Adrenal gland (tissue), 12 donors: ENCODE data around the gene DCXR. TPM values are rescaled to one million over a fixed set of nuclear protein-coding genes. Genes with fewer than 3 reads are reported as not detected.
A peak's percentile ranks its signal among the peaks of the same experiment; 100 is the strongest.

Source experiments
- DNase-seq, 7 donors: peaks; one replicate each; pipeline ENCODE4 v3.0.0-alpha.2; 2019 to 2020
- H3K27ac ChIP-seq, 5 donors: fragments of 200-600 bp; sonication (generic) in 4 of 5; 1 replicate in 3 of 5; 2 replicates in 2 of 5; pipeline versions ENCODE4 v1.5.1 to v1.8.0; 2016 to 2020; ENCODE audit warnings: mild to moderate bottlenecking in 1 of 5
- H3K27me3 ChIP-seq: fragments of 200-600 bp; 2 replicates; pipeline ENCODE4 v1.8.0; 2021
- H3K36me3 ChIP-seq, 2 donors: fragments of 200-600 bp; replicated peaks in 1 of 2; 1 replicate in 1 of 2; 2 replicates in 1 of 2; pipeline versions ENCODE4 v1.5.1 to v1.8.0; 2018 to 2022
- H3K4me1 ChIP-seq, 2 donors: fragments of 200-600 bp; replicated peaks in 1 of 2; 1 replicate in 1 of 2; 2 replicates in 1 of 2; pipeline versions ENCODE4 v1.5.1 to v1.8.0; 2018 to 2021
- H3K4me3 ChIP-seq, 4 donors: fragments of 200-600 bp; sonication (generic) in 3 of 4; one replicate each; pipeline ENCODE4 v1.5.1; 2016 to 2018
- H3K9me3 ChIP-seq, 3 donors: fragments of 200-600 bp; sonication (generic) in 1 of 3; replicated peaks in 1 of 3; 1 replicate in 2 of 3; 2 replicates in 1 of 3; pipeline versions ENCODE4 v1.5.1 to v1.8.0; 2016 to 2021
- POLR2A ChIP-seq, 2 donors: fragments of 450-650 bp; IDR thresholded peaks; one replicate each; pipeline ENCODE4 v1.6.1; 2017; ENCODE audit warnings: antibody characterized with exemption in 2 of 2, mild to moderate bottlenecking in 2 of 2, moderate library complexity in 1 of 2
- WGBS, 4 donors: extraction: QIAGEN DNeasy Blood & Tissue Kit in 2 of 4; methylation state at CpG; one replicate each; pipeline versions ENCODE4 v1.1.5 to v1.1.7; 2013 to 2017; 5-methylcytosine and 5-hydroxymethylcytosine counted together
- intact Hi-C, 2 donors: fragments of 100-400 bp; cut with DNase I; formaldehyde crosslinking; loops; one replicate each; pipeline versions ENCODE4 v1.14.1 to v1.15.0; 2022 to 2023
- polyA plus RNA-seq, 3 donors: library from polyadenylated mRNA; stranded (reverse); fragments of 200-250 nt in 2 of 3; fragments of 350-450 nt in 1 of 3; fragmentation: Illumina TruSeq in 1 of 3; extraction: RNeasy Lipid Tissue Mini Kit (QIAGEN cat#74804) in 1 of 3; gene quantifications; one replicate each; pipeline ENCODE4 v1.2.3, GENCODE V29; 2013 to 2014
- total RNA-seq, 9 donors: library from RNA; depleted of rRNA in 4 of 9; stranded (reverse); fragments of >200 nt in 4 of 9; fragments of 120-200 nt in 1 of 9; fragmentation: NEBNext Ultra II Directional in 1 of 9; extraction: Animal tissue kit (Norgen Biotek cat#: 25700) in 1 of 9; gene quantifications; one replicate each; pipeline versions ENCODE4 v1.1.0 to v1.2.4, GENCODE V29; 2013 to 2023
- TF ChIP-seq, protein P1 (sequence below), 6 experiments: fragments of 450-650 bp in 4 of 6; fragments of 200-600 bp in 2 of 6; sonication (generic) in 1 of 6; IDR thresholded peaks; 1 replicate in 5 of 6; 2 replicates in 1 of 6; pipeline versions ENCODE4 v1.5.1 to v1.8.0; 2016 to 2021; ENCODE audit warnings: antibody characterized with exemption in 6 of 6, mild to moderate bottlenecking in 2 of 6, moderate library complexity in 1 of 6
- donor health status: healthy with polysubstance abuse.
- donor health status: Bipolar disorder and iron deficiency.
- donor health status: DM: yes; HTN: yes; CAD: no.
- donor health status: DM: no; HTN: no; CAD: no.
- donor health status: DM: no; HTN: no; CAD: no.
- donor health status: DM: yes; HTN: yes; CAD: no.

DCXR gene
- total and polyA plus RNA-seq, 12 donors: 66.9 to 183 (median 104) TPM

DNA sequence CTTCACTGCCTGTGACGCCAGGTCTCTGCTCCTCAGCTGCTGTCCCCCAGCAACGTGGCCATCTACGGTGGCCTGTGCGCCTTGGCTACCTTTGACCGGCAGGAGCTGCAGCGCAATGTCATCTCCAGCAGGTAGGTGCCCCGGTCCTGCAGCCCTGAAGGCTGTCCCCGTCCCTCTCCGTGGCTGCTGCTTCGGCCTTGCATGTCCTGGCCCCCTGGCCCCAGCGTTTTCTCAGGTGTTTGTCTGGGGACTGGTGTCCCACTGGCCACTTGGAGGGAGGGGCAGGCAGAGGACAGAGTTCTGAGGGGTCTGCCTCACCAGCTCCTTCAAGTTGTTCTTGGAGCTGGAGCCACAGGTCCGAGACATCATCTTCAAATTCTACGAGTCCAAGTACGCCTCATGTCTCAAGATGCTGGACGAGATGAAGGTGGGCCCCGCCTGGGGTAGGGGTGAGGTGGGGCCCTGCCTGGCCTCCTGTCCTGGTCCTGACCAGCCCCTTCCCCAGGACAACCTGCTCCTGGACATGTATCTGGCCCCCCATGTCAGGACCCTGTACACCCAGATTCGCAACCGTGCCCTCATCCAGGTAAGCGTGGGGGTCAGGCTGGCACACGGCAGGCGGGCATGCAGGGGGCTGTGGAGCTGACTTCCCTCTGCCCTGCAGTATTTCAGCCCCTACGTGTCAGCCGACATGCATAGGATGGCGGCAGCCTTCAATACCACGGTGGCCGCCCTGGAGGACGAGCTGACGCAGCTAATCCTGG, 18.6 kb upstream of the DCXR start:
- DNase-seq: peak in 2 of 7 donors; percentile 8 to 14
- no peak for TF ChIP-seq POLR2A (IDR thresholded peaks at IDR 0.05)
- TF ChIP-seq, protein P1, sequence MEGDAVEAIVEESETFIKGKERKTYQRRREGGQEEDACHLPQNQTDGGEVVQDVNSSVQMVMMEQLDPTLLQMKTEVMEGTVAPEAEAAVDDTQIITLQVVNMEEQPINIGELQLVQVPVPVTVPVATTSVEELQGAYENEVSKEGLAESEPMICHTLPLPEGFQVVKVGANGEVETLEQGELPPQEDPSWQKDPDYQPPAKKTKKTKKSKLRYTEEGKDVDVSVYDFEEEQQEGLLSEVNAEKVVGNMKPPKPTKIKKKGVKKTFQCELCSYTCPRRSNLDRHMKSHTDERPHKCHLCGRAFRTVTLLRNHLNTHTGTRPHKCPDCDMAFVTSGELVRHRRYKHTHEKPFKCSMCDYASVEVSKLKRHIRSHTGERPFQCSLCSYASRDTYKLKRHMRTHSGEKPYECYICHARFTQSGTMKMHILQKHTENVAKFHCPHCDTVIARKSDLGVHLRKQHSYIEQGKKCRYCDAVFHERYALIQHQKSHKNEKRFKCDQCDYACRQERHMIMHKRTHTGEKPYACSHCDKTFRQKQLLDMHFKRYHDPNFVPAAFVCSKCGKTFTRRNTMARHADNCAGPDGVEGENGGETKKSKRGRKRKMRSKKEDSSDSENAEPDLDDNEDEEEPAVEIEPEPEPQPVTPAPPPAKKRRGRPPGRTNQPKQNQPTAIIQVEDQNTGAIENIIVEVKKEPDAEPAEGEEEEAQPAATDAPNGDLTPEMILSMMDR (IDR thresholded peaks at IDR 0.05): no peak
- WGBS, 4 donors: 88 to 94% (median 89%) methylated on average over 8 to 28 of the region's 28 CpGs
- Histone ChIP-seq H3K4me3 (no peak overlapping the region), H3K9me3 (no peaks in the 10 kb centered on the region), H3K4me1 (peaks cover 20 to 28% of the 10 kb centered on the region in 2 donors), H3K27me3 (no peaks in the 10 kb centered on the region), H3K27ac (no peak overlapping the region), H3K36me3 (peaks cover 0 to 79% of the 10 kb centered on the region in 2 donors)
- intact Hi-C loops: no loop called here

DNA sequence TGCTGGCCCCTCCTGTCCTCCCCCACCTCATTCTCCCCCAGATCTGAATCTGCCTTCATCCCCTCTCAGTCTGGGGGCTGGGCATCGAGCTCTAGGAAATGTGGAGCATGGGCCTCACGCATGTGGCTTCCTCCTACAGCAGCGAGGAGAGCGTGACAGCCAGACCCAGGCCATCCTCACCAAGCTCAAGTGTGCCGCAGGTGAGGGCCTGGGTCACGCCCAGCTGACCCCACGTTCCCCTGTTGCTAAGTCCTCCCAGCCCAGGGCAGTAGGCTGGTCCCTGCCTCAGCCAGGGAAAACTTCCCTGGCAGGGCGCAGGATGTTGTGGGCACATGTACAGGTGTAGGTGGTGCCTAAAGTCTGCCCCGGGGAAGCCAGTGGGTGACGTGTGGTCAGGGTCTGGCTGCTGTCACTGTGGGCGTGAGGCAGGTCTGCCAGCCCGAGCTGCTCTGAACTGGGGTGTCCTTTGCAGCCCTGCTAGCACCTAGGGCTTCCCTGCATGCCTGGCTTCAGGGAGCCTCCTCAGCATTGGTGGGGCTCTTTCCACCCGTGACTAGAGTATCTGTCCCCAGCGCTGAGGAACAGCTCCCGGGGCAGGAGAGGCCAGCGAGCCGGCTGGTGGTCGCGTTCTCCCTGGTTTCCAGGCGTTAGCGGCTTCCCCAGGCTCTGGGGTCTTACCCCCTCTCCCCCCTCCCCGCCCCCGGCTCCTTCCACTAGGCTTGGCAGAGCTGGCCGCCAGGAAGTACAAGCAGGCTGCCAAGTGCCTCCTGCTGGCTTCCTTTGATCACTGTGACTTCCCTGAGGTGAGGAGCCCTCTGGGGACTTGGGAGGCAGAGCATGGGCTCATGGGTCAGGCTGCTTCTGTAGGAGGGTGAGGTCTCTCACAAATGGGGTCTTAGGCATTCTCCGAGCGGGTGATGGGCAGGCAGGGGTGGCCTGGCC, 17.8 kb upstream of the DCXR start:
- Histone ChIP-seq H3K9me3 (no peaks in the 10 kb centered on the region), H3K27ac (no peak overlapping the region), H3K36me3 (peaks cover 0 to 71% of the 10 kb centered on the region in 2 donors), H3K4me1 (peaks cover 27 to 34% of the 10 kb centered on the region in 2 donors), H3K27me3 (no peaks in the 10 kb centered on the region), H3K4me3 (no peak overlapping the region)
- TF ChIP-seq, protein P1 (IDR thresholded peaks at IDR 0.05): no peak
- no peak for TF ChIP-seq POLR2A (IDR thresholded peaks at IDR 0.05)
- WGBS, 4 donors: 79 to 92% (median 85%) methylated on average over 8 to 26 of the region's 26 CpGs
- peak in 2 of 7 donors; percentile 6 to 15 for DNase-seq
- intact Hi-C loops: no loop called here

DNA sequence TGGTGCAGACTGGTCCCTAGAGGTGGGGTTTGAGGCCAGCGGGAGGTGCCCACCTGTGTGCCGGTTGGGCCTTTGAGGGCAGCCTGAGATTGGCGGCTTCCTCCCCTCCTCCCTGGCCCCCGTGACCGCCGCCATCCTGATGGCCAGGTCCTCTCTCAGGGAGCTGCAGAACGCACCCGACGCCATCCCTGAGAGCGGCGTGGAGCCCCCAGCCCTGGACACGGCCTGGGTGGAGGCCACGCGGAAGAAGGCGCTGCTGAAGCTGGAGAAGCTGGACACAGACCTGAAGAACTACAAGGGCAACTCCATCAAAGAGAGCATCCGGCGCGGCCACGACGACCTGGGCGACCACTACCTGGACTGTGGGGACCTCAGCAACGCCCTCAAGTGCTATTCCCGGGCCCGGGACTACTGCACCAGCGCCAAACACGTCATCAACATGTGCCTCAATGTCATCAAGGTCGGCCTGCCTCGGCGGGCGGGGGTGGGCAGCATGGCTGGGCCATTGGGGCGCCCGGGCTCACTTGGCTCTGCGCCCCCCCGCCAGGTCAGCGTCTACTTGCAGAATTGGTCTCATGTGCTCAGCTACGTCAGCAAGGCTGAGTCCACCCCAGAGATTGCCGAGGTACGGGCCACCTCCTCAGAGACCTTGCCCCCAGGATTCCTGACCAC, 17.0 kb upstream of the DCXR start:
- H3K27me3 ChIP-seq: no peaks in the 10 kb centered on the region
- intact Hi-C loops: no loop called here
- peak in 2 of 7 donors; percentile 6 to 31 for DNase-seq
- WGBS, 4 donors: 79 to 89% (median 88%) methylated on average over 17 to 38 of the region's 38 CpGs
- H3K27ac ChIP-seq: no peak overlapping the region
- H3K4me1 ChIP-seq: peaks cover 28 to 35% of the 10 kb centered on the region in 2 donors
- TF ChIP-seq, protein P1 (IDR thresholded peaks at IDR 0.05): no peak
- TF ChIP-seq POLR2A (IDR thresholded peaks at IDR 0.05): no peak
- H3K36me3 ChIP-seq: peaks cover 0 to 71% of the 10 kb centered on the region in 2 donors
- H3K4me3 ChIP-seq: no peak overlapping the region
- no peaks in the 10 kb centered on the region for H3K9me3 ChIP-seq
